T-helper 2 cell (primary cell): Measurements from ENCODE around the gene KLHL13.
A peak's percentile ranks its signal among the peaks of the same experiment; 100 is the strongest.
"Not testable (repeated sequence)": the region's sequence is repeated elsewhere in the genome, so short reads cannot be mapped to it uniquely, and the experiment has no call there.

Experiments used
- DNase-seq, 5 experiments: peaks; one replicate each; pipeline versions ENCODE4 v3.0.0 to v3.0.0-alpha.2; 2012 to 2022
- total RNA-seq, 2 donors: gene quantifications; one replicate each; lab custom pipeline; 2026; lab: John Stamatoyannopoulos, UW

KLHL13 gene, protein sequence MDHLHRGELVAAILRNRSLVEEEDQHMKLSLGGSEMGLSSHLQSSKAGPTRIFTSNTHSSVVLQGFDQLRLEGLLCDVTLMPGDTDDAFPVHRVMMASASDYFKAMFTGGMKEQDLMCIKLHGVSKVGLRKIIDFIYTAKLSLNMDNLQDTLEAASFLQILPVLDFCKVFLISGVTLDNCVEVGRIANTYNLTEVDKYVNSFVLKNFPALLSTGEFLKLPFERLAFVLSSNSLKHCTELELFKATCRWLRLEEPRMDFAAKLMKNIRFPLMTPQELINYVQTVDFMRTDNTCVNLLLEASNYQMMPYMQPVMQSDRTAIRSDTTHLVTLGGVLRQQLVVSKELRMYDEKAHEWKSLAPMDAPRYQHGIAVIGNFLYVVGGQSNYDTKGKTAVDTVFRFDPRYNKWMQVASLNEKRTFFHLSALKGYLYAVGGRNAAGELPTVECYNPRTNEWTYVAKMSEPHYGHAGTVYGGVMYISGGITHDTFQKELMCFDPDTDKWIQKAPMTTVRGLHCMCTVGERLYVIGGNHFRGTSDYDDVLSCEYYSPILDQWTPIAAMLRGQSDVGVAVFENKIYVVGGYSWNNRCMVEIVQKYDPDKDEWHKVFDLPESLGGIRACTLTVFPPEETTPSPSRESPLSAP
- 0 to 1.0 reads per million in 2 donors for total RNA-seq

DNA sequence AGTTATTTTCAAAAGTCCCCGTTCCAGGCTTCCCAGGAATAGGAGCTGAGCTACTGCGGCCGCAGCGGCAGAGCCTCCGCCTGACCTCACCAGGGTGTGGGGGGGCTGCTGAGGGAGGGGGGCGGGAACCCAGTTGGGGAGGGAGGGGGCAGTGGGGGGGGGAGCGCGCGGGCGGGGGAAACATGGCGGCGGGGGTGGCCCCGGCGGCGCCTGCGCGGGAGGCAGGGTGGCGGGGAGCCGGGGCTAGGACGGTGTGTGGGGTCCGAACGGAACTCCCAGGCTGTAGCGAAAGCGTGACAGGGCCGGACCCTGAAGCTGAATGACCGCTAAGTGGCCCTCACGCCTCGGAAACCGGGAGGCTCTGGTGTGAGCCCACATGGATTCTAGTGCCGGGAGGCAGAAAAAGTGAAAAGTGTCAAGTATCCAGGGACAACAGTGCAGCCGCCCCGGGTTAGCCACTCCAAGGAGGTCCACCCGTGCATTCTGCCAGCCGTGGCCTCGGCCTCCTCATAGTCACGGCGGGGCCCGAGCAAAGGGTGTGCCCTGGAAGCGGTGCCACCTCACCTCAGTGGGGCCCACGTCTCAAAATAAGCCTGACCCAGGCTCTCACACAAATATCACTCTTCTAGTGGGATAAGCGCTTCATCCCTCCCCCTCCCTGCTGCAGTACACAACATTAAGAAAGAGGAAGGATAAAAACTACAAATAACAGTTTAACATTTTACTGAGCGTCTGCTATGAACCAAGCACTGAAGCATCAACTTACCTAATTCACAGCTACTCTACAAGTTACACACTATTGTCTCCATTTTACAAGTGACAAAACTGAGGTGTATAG lies at the start of gene KLHL13:
Gene KLHL13 (minus strand): TSS at position 98 of the 838 bp plus-strand sequence. CDS start 88,337 bp downstream, outside the sequence.
- DNase-seq = peak in 1 of 5 experiments; percentile 2

DNA sequence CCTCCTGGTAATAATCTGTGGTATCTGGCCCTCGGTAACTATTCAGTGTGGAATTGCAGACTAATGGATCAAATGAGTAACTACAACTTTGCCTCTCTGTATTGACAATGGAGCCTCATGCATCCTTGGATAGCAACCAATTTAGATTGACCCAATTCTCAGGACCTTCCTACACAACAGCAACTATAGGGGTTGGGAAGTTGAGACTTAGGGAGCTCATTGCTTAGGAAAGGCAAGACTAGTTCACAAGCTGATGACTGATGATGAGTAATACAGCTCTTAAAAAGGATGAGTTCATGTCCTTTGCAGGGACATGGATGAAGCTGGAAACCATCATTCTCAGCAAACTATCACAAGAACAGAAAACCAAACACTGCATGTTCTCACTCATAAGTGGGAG lies 47.5 kb upstream of the KLHL13 start:
- no peak for DNase-seq

DNA sequence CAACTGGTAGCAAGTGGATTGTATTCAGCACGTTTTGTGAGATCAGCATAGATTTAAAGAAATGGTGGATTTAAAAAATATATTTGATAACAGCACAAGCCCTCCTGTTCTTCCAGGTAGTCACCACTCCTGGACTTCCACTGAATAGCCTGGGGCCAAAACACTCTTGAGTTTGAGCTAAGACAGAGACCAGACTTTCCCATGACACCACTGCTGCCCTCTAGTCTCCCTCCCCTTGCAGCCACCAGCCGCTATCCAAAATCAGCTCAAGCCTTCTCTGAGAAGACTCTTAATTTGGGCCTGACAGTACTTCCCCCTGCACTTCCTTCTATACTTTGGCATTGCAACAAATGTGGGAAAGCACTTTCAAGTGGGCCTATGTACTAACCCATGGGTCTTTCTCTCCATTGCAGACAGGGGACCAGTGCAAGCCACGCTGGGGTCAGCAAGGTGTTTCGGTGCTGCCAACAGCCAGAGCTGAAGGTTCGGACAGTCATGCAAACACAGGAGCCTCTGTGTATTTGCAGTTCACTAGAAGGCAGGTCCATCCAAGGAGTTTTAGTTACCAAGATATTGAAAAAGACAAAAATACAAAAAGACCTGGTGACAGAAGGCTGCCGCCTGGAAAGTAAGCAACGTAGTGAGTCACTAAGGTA lies 40.5 kb upstream of the KLHL13 start:
- DNase-seq = no peak

DNA sequence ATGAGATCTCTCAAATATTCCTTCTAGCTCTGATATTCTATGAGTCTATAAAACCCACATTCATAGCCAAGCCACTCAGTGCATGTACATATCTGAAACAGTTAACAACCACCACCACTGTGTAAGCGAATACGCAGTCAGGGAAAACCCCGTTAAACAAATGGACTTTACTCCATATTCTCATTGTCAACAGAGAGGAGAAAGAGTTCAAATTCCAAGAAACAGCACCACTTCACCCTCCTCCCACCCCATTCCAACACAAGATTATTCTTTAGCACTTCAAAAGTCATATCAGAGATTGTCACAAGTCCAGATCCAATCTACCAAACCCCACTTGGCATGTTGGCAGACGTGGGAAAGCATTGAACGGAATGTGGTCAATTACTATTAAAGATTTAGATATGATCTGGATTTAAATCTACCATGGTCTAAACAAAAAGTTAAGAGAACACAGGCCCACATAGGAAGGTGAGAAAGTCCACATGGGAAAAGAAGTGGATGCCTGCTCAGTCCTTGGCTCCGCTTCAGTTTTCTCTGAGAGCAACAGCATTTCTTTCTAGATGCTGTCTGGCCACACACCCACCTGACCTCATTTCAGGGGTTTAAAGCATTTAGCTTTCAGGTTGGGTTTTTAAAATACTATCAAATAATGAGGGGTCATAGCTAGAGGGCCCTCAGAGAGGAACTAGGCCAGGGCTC lies 39.8 kb upstream of the KLHL13 start:
- no peak for DNase-seq

DNA sequence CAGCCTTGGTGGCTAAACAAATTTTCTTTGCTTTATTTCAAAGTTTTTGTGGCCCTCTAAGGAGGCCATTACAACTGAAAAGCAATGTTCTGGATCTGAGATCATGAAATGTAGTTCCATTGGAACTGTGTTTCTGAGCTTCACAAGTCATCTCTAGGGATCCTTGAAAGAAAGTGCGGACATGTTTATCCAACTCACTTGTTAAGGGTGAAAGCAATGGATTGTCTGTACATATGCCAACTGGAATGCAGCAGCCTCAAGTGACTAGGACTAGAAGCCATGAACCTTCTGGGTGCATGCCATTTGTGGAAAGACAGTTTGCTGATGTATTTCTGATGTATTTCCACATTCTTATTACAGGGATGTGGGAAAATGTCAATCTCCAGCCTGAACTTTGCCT lies 36.7 kb upstream of the KLHL13 start:
- DNase-seq = no peak

DNA sequence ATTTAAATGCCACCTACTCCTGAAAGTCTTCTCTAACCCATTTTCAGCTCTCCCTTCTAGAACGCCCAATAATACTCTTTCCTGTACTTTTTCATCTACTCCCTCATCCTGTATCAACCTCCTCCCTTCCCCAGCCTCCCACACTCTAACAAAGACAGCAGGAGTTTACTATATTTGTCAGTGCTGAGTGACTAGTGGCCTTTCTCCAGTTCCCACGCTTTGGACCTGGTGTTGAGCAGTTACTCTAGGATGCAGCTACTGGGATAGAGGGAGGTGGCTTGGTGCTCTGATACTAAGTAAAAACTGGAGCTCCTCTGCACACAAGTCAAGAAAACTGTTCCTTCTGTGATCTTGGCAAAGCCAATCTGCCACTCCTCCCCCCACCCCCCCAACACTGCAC lies 36.1 kb upstream of the KLHL13 start:
- DNase-seq = no peak

DNA sequence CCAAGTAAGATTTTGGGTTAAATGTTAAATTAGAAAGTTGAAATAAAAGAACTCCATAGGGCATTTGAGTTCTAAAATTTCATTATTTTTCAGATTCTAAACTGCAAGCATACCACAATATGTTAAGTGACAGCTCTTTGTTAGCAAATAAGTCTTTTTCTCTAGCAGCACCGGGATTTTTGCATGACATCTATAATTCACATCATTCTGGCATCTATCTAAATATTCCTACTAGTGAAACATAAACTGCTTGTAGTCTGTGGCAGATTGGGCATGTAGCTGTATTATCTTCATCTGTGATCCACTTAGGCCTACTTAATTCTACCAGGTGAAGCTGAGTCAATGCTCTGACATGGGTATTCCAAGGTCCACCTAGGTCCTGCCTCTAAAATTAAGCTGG lies 32.1 kb upstream of the KLHL13 start:
- no peak for DNase-seq

DNA sequence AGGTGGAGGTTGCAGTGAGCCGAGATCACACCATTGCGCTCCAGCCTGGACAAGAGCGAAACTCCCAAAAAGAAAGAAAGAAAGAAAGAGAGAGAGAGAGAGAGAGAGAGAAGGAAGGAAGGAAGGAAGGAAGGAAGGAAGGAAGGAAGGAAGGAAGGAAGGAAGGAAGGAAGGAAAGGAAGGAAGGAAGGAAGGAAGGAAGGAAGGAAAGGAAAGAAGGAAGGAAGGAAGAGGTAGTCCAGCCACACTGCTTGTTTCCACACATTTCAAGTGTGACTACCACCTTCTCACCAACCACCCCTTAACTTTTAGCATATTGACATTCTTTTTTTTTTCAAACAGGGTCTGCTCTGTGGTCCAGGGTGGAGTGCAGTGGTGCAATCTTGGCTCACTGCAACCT lies 31.2 kb upstream of the KLHL13 start:
- DNase-seq = not testable (repeated sequence)

DNA sequence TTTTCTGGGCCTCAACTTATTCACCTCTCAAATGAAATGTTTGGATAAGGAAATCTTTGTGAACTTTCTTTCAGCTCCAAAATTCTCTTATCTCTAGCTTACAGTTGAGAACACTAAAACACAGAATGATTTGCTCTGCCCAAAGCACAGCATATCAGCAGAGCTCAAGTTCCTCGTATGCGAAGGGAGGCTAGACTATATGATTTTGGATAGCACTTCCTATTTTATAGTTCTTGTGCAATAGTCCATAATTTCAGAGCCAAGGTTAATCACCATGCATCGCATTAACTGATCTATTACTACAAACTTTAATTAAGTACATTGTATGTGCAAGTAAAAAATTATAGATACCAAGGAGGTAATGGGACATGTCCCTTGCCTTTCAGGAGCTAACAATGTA lies 27.0 kb upstream of the KLHL13 start:
- no peak for DNase-seq

DNA sequence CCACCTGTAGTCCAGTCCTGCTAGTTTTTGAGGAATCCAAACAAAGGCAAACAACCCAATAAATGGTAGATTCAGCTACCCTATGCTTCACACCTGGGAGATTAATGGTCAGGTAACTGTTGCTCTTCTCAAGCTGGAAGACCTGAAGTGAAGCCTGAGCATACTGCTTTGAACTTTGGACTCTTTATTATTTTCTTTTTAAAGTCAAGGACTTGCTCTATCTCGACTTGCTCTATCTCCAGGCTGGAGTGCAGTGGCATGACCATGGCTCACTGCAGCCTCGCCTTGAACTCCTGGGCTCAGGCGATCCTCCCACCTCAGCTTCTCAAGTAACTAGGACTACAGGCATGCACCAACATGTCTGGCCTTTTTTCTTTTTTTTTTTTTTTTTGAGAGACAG lies 14.7 kb upstream of the KLHL13 start:
- DNase-seq = no peak

DNA sequence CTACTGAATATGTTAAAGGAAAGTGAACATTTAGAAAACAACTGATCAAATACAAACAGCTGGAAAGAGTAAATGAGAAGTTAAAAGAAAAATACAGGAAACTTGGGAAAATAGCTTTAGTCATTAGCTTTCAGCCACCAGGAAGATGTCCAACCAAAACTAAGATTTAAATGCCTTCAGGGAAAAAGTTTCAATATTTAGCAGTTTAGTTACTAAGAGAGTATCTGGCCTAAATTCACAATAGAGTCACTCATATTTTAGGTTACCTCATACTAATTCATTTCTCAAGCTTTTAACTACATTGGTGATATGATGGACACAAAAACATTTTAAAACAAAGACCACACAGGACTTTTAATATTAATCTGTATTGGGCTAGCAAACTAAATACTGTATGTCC lies 13.1 kb upstream of the KLHL13 start:
- DNase-seq = no peak

DNA sequence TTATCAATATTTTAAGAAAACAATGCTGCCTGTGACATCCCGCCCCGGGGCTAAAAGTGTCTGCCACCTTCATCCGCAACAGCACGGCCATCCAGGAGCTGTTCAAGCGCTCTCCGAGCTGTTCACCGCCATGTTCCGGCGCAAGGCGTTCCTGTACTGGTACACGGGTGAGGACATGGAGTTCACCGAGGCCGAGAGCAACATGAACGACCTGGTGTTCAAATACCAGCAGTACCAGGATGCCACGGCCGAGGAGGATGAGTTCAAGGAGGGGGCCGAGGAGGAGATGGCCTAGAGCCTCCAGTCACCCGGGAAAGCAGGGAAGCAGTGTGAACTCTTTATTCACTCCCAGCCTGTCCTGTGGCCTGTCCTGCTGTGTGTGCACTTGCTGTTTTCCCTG lies 12.1 kb upstream of the KLHL13 start:
- DNase-seq = no peak

DNA sequence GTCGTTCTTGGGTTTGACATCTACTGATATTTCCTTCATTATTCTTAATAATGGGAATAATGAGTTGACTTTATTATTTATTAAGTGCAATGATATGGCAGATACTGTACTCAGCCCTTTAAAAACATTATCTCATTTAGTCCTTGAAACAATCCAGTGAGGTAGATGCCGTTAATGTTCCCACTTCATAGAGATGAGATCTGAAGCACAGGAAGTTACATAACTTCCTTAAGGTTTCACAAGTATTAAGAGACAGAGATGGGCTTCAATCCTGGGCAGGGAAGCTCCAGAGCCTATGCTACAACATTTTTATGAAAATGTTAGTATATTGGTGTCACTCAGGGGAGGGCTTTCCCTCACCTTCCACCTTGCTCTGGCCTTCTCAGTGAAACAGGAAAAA lies 9.7 kb upstream of the KLHL13 start:
- DNase-seq = no peak

DNA sequence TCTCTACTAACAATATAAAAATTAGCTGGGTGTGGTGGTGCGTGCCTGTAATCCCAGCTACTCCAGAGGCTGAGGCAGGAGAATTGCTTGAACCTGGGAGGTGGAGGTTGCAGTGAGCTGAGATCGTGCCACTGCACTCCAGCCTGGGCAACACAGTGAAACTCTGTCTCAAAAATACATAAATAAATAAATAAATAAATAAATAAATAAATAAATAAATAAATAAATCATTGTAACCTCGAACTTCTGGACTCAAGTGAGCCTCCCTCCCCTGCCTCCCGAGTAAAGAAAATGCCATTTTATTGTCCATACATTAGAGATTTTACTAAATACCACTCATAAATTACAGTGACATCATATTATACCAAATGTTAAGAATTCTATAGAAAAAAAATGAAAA lies 7.6 kb upstream of the KLHL13 start:
- not testable (repeated sequence) for DNase-seq

DNA sequence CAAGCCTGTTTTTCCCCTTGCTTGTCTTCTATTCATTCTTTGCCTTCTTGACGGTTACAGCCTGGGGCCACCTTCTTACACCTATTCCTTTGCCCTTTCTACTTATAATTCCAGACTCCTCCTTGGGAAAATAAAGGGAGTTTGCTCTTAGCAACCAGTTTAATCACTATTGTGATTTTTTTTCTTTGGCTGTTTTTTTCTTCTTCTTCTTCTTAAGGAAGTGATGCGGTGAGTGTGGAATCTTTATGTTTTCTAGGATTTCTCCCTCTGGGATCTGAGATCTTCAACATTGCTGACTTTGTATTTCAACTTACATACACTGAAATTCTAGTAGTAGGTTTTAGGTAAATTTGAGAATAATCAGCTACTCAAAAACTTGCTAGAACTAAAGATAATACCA lies 1.1 kb upstream of the KLHL13 start:
- DNase-seq = no peak

DNA sequence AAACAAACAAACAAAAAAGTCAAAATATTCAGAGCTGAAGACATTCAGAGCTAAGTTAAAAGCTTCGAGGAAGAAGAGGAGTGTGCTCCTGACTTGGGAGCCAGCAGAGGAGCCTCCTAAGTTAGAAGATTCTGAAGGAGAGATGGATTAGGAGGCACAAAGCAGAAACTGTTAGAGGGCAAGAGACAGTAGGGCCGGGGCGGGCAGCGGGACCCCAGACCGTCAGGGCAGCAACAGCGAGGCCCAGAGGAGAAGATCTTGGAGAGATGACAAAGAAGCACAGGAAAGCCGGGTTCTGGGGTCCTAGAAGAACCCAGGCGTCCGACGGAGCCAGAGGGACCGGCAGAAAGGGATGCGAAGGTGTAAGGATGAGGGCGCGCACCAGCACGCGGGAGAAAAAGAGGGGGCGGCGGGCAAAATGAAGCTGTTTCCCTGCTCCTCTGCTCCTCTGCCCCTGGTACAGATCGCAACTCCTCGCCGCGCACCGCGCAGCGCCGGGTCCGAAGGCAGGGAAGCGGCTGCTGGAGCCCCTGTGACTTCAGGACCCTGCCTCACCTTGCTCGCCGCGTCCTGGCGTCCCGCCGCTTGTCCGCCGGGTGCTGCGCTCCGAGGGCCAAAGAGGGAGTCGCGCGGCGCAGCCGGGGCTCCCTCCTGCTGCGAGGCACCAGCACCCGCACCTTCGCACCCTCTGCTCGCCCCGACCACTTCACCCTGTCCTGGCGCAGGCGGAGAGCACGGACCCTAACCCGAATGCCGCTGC lies 477 bp downstream of the KLHL13 start:
- DNase-seq = peak in 1 of 5 experiments; percentile 1

DNA sequence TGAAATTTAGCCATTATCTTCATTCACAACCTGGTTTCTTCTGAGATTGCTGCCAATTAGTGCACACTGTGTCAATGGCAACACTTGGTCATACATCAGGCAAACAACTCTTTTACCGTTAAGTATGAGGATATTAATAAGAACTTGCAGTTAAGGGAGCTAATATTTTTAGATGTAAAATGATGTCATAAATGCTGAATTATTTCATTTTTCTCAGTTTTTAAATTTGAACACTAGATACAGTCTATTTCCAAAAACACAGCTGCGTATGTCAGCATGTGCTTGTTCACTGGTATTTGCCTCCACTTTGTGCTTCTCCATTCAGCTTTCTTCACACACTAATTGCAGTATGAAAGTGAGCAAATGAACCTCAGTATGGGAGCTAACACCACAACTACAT lies 1.6 kb downstream of the KLHL13 start:
- DNase-seq = no peak

DNA sequence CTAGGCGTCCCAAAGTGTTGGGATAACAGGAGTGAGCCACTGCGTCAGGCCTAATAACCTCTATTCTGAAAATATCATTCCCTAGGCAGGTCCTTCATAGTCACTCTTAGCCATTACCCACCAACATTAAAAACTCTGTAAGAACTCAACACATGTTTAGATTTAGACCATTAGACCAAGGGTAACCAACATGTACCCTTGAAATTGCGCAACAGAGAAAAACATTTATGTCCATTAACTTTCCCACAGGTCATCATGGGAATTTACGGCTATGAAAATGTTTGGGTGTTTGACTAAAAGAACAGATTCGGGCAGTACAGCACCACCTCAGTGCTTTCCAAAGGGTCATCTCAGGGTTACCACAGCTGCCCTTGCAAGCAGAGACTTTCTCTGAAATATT lies 7.5 kb downstream of the KLHL13 start:
- DNase-seq = no peak

DNA sequence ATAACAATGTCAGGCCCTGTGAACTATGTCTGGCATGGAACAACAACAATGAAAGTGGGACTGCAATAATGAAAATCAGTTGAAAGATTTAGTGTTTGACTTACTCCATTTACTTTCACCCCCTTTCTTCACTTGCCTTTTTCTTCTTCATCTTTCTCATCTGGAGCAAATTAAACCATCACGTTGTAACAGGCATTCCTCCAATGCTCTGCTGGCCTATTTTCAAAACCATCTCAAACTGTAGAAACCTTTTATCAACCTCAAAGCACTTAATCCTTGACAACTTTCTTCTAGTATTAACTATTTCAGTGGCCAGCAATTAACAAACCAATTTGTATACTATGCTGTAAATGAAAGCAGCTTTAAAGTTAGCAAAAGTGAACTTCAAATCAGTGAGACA lies 8.3 kb downstream of the KLHL13 start:
- DNase-seq = no peak

DNA sequence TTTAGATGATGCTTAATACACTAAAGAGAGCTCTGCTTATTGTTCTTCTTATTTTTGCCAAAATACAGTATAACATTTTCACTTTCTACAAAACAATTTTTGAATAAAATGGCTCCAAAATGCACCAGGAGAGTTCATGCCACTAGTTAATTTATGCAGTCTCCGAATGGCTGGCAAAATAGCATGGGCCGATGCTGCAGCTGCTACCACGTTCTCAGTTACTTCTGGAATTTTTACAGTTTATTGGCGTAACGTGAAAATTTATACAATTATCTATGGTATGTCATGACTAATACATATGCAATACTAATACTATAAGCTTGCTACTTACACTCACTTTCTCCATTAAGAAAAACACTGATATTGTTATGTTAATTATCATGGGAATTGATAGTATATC lies 16.5 kb downstream of the KLHL13 start:
- no peak for DNase-seq

DNA sequence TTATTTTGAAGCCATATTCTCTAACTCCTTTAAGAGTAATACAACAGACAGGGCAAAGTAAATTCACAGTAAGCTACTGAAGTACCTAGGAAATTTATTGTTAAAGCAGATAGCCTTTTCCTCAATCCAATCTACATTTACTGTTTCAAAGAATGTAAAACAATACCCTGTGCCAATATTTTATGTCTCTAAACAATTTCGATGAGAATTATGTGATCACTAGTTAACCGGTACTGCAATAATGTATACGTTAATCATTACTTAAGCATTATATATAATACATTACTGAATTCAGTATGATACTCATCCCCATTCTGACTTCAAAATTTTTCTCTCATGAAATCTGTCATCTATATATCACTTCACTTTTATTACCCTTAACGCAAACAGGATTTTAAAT lies 28.5 kb downstream of the KLHL13 start:
- DNase-seq = no peak

DNA sequence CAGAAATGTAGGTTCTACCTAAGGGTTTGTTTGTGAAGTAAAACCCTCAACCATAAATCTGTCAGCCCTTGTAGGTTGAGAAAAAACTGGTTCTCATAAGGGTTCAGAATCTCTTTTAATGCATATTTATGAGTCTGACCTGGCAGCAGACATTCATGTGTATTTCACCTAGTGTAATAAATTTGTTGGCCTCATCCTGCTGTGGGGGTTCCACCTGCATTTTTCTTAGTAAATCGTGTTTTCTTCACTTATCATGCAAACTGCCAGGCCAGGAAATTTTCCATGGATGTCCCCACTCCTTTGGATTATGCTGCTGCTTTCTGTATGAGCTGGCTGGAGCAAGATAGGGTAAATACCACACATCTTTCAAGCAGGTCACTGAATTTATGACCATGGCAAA lies 42.4 kb downstream of the KLHL13 start:
- DNase-seq = no peak
